ENCODE results near the gene FOXD2. TPM values are rescaled to one million over a fixed set of nuclear protein-coding genes. Genes with fewer than 3 reads are reported as not detected.

The FOXD2 gene
- total RNA-seq, 1 donor from 2014 or later = 0.15 TPM

- Mint-ChIP-seq H3K27ac (ENCODE audit: unreplicated experiment) (no peak overlapping the region), H3K9me3 (ENCODE audit: unreplicated experiment) (no peaks in the 10 kb centered on the region), H3K4me3 (ENCODE audit: unreplicated experiment) (no peak overlapping the region), H3K4me1 (ENCODE audit: unreplicated experiment) (peaks cover 4% of the 10 kb centered on the region), H3K36me3 (ENCODE audit: low read depth, unreplicated experiment) (no peaks in the 10 kb centered on the region), H3K27me3 (ENCODE audit: unreplicated experiment) (no peaks in the 10 kb centered on the region)
- TF ChIP-seq, protein P1, sequence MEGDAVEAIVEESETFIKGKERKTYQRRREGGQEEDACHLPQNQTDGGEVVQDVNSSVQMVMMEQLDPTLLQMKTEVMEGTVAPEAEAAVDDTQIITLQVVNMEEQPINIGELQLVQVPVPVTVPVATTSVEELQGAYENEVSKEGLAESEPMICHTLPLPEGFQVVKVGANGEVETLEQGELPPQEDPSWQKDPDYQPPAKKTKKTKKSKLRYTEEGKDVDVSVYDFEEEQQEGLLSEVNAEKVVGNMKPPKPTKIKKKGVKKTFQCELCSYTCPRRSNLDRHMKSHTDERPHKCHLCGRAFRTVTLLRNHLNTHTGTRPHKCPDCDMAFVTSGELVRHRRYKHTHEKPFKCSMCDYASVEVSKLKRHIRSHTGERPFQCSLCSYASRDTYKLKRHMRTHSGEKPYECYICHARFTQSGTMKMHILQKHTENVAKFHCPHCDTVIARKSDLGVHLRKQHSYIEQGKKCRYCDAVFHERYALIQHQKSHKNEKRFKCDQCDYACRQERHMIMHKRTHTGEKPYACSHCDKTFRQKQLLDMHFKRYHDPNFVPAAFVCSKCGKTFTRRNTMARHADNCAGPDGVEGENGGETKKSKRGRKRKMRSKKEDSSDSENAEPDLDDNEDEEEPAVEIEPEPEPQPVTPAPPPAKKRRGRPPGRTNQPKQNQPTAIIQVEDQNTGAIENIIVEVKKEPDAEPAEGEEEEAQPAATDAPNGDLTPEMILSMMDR (IDR thresholded peaks at IDR 0.05; ENCODE audit: unreplicated experiment) = no peak
- DNase-seq (ENCODE audit: low spot score) = no peak
Measured at GRCh38 chr1:47402591-47402990, 35.3 kb upstream of the FOXD2 start.

- no peaks in the 10 kb centered on the region for H3K27me3 Mint-ChIP-seq (ENCODE audit: unreplicated experiment)
- DNase-seq (ENCODE audit: low spot score) = no peak
- peaks cover 4% of the 10 kb centered on the region for H3K4me1 Mint-ChIP-seq (ENCODE audit: unreplicated experiment)
- H3K27ac Mint-ChIP-seq (ENCODE audit: unreplicated experiment) = no peak overlapping the region
- TF ChIP-seq, protein P1 (IDR thresholded peaks at IDR 0.05; ENCODE audit: unreplicated experiment) = no peak
- no peaks in the 10 kb centered on the region for H3K36me3 Mint-ChIP-seq (ENCODE audit: low read depth, unreplicated experiment)
- H3K9me3 Mint-ChIP-seq (ENCODE audit: unreplicated experiment) = no peaks in the 10 kb centered on the region
- no peak overlapping the region for H3K4me3 Mint-ChIP-seq (ENCODE audit: unreplicated experiment)
Measured at GRCh38 chr1:47403321-47403910, 34.4 kb upstream of the FOXD2 start.

DNA sequence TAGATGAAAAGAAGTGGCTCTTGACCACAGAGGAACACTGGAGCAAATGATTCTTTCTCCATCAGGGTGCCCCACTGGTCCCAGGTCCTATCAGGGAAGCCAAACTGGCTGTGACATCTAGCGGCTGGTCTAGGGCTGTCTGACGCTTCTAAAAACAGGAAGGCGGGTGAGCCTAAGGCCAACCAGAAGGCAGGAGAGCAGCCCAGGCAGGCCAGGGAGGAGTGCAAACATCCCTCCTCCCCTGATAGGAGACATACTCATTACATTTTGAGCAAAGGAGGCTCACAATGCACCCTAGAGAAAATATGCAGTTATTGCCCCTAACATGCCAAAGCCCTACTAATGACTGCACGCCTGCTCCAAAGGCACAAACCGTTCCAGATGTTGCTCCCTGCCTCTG, 32.1 kb upstream of the FOXD2 start:
- Mint-ChIP-seq H3K4me1 (ENCODE audit: unreplicated experiment) (peaks cover 4% of the 10 kb centered on the region), H3K4me3 (ENCODE audit: unreplicated experiment) (no peak overlapping the region), H3K27ac (ENCODE audit: unreplicated experiment) (no peak overlapping the region), H3K9me3 (ENCODE audit: unreplicated experiment) (no peaks in the 10 kb centered on the region), H3K27me3 (ENCODE audit: unreplicated experiment) (peaks cover 8% of the 10 kb centered on the region), H3K36me3 (ENCODE audit: low read depth, unreplicated experiment) (no peaks in the 10 kb centered on the region)
- no peak for DNase-seq (ENCODE audit: low spot score)
- TF ChIP-seq, protein P1 (IDR thresholded peaks at IDR 0.05; ENCODE audit: unreplicated experiment) = no peak

GRCh38 chr1:47406966-47407365, 30.9 kb upstream of the FOXD2 start:
- DNase-seq (ENCODE audit: low spot score) = no peak
- Mint-ChIP-seq H3K36me3 (ENCODE audit: low read depth, unreplicated experiment) (no peaks in the 10 kb centered on the region), H3K27ac (ENCODE audit: unreplicated experiment) (no peak overlapping the region), H3K27me3 (ENCODE audit: unreplicated experiment) (peaks cover 9% of the 10 kb centered on the region), H3K9me3 (ENCODE audit: unreplicated experiment) (no peaks in the 10 kb centered on the region), H3K4me1 (ENCODE audit: unreplicated experiment) (peaks cover 4% of the 10 kb centered on the region), H3K4me3 (ENCODE audit: unreplicated experiment) (no peak overlapping the region)
- TF ChIP-seq, protein P1 (IDR thresholded peaks at IDR 0.05; ENCODE audit: unreplicated experiment) = no peak

DNA sequence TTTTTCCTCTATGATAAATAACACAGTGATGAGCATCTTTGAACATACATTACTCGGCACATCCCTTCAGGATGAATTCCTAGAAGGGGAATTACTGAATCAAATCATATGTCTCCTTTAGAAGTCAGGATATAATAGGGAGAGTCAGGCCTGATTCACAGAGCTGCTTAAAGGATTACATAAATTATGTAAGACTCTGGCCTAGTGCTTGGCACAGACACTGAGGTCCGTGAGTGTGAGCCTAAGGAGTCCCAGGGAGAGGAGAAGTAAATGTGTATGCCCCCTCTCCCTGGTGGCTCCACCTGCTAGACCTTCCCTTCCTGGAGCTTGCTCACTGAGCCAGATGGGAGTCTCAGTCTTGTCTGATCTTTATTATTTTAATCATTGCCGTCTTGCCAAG, 30.4 kb upstream of the FOXD2 start:
- TF ChIP-seq, protein P1 (IDR thresholded peaks at IDR 0.05; ENCODE audit: unreplicated experiment) = no peak

More for the DNA sequence above, 30.4 kb upstream of the FOXD2 start:
- no peaks in the 10 kb centered on the region for H3K9me3 Mint-ChIP-seq (ENCODE audit: unreplicated experiment)
- peaks cover 4% of the 10 kb centered on the region for H3K4me1 Mint-ChIP-seq (ENCODE audit: unreplicated experiment)
- no peaks in the 10 kb centered on the region for H3K36me3 Mint-ChIP-seq (ENCODE audit: low read depth, unreplicated experiment)
- DNase-seq (ENCODE audit: low spot score) = no peak
- peaks cover 9% of the 10 kb centered on the region for H3K27me3 Mint-ChIP-seq (ENCODE audit: unreplicated experiment)
- H3K27ac Mint-ChIP-seq (ENCODE audit: unreplicated experiment) = no peak overlapping the region
- no peak overlapping the region for H3K4me3 Mint-ChIP-seq (ENCODE audit: unreplicated experiment)
